Measurements from ENCODE around the gene NPBWR2.

NPBWR2 gene

DNA sequence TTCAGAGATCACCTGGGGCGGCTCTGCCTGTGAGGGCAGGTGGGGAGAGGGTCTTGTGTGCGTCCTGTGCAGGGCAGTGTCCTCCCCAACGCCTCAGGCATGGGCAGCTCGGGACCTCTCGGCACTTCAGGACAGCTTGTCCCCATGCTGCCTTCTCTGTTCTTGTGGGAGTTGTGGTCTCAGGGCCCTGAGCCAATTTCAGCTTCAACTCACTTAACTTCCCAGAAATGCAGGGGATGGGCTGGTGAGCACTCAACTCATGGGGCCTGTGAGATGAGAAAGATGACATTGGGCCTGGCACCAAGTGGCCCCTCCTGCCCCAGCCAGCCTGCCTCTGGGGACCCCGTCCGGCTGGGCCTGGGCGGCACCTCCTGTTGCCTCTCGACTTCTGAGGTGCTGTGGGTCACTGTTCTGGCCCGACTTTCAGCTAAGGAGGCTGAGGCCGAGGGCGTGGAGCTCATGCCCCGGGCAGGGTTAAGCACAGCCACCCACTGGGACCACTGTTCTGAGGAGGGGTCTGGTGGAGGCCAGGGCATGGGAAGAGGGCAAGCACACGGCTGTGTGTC lies 34.8 kb downstream of the NPBWR2 start:
- DNase-seq (ENCODE audit: low read depth): no peak

DNA sequence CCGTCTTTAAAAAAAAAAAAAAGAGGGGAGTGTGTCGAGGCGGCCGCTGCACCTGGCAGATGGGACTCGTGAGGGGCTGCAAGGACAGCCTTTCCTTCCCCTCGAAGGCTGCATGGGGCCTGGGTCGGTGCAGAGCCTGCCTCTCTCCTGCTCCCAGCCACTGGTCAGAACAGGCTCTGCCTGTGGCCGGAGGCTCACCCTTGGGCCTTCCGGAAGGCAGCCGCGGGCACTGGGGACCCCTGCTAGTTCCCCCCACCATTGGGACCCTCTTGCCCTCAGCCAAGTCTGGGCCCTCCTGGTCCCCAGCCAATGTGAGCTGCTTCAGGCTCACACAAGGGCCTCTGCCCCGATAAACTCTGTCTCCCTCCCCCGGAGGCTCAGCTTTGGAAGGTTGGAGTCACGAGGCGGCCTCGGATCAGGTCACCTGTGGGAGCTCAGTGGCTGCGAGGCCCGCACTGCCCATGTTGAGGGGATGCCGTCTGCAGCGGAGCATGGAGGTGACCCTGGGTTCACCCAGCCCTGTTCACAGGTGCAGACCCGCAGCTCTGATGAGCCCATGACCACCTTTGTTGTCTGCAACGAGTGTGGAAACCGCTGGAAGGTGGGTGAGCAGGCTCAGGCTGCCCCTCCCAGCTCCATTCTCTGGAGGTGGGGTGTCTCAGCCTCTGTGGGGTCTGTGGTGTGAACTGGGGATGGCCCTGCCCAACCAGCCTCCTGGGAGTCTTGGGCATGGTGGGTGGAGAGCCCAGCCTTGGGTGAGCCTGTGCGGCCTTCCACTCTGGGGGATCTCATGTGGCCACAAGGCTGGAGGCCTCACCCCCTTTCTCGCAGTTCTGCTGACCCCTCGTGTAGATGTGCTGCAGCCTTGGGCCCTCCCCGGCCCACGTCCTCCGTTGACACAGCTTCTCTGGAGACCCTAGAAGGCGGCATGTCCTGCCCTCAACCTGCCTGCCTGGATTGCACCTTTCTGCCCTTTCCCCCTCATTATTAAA lies 35.7 kb downstream of the NPBWR2 start:
- no peak for DNase-seq (ENCODE audit: low read depth)

DNA sequence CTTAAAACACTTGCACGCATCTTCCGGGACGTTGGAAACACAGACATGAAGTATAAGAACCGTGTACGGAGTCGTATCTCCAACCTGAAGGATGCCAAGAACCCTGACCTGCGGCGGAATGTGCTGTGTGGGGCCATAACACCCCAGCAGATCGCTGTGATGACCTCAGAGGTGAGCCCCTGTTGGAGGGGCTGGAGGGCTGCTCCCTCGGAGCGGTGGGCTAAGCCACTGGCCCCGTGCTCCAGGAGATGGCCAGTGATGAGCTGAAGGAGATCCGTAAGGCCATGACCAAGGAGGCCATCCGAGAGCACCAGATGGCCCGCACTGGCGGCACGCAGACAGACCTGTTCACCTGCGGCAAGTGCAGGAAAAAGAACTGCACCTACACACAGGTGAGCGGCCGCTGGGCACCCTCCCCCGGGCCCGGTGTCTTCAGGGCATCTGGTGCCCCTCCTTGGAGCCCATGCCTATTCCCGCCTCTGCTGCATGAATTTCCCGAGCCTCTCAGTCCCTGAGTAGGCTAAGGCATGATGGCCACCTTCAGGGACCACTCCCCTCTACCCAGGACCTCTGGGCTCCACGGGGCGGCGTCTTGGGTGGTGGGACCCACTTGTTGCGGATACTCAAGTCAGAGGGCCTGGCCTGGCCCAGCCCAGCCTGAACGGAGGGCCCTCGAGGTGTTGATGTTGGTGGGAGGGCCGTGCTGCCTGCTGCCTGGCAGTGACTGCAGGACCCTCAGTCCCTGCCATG lies 36.9 kb downstream of the NPBWR2 start:
- DNase-seq (ENCODE audit: low read depth): no peak

DNA sequence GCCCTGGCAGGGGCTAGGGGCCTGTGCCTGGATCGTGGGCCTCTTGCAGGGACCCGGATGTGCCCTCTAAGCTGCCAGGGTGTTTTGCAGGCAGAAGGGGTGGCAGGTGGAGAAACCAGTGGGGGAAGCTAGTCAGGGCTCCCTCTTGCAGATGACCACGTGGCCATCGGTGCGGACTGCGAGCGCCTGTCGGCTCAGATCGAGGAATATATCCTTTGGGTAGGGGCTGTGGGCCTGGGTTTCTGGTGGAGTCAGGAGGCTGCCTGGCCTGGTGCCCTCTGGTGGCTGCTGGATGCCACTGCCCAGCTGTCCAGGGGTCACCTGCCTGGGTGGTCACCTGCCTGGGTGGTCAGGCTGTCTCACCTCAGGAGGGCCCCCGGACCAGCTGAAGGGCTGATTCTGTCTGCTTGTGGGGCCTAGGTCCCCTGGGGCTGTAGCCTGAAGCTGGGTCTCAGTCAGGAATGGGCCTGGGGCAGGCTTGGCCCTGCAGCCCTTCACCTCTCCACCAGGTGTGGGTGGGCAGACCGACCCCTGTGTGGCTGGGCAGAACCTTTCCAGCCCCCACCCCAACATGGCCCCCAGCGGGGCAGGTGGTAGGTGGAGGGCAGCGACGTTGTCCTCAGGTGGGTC lies 37.6 kb downstream of the NPBWR2 start:
- no peak for DNase-seq (ENCODE audit: low read depth)

DNA sequence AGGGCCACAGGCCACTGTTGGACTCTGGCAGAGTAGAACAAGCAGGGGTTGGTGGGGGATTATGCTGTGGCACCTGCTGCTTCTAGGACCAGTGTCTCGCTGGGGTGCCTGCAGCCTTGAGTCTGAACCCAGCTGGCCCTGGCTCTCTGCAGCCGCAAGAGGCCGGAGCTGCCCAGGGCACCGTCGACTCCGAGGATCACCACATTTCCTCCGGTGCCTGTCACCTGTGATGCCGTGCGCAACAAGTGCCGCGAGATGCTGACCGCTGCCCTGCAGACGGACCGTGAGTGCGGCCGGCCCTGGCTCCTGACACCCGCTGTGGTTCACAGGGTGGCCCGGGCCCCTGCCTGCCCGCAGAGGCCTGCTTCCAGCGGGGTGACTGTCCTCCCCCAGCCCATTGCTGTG lies 38.2 kb downstream of the NPBWR2 start:
- DNase-seq (ENCODE audit: low read depth): no peak

DNA sequence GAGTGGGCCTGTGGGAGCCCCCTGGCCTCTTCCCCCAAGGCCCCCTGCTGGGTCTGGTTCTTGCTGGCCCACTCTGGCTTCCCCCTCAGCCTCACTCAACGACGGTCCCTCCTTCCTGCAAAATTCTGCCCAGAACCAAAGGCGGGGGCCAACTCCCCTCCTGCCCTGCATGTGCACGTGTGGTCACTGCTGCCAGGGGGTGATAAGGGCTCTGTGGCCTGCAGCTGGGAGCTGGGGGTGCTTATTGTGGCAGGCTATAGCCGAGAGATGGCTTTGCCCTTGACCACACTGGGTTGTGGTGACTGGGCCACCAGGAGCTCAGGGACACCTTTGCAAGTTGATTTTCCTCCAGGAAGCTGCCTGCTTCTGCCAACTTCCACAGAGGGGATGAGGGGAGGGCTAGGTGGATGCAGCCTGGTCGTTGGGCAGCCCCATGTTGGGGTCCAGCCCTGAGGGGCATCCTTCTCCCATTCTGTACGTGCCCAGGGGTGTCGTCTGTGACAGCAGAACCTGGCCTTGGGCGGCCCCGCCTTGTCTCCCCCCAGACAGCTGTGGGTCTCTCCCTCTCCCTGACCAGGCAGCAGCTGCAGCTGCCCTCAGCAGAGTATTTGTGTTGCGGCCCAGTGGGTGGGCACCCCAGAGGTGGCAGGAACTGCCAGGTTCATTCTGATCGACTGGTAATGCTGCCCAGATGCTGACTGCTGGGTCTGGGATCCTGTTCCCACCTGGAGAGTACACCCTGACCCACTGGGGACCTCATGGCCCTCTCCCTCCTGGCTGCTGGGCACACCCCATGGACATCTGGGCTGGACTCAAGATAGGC lies 38.8 kb downstream of the NPBWR2 start:
- DNase-seq (ENCODE audit: low read depth): no peak

DNA sequence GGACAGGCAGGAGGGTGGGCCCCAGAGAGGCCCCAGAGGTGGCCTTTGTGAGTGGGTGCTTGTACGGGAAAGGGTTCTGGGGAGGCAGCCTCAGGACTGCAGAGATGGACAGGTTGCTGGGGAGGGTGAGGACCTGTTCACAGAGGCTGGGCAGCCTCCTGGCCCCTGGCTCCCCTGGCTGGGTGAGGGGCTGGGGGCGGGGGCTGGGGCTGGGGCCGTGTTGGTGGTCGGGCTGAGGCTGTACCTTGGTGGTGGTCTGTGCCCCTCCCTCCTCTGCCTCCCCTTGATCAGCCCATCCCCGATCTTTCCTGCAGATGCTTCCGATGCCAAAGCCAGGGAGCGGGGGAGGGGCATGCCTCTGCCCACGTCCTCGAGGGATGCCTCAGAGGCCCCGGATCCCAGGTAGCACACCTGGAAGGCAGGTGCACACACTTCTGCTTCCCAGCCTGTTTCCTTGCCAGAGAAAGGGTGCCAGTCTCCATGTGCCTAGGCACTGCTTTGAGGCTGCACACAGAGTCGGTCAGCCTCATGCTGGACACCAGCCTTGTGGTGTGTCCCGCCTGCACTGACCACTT lies 39.5 kb downstream of the NPBWR2 start:
- DNase-seq (ENCODE audit: low read depth): no peak

DNA sequence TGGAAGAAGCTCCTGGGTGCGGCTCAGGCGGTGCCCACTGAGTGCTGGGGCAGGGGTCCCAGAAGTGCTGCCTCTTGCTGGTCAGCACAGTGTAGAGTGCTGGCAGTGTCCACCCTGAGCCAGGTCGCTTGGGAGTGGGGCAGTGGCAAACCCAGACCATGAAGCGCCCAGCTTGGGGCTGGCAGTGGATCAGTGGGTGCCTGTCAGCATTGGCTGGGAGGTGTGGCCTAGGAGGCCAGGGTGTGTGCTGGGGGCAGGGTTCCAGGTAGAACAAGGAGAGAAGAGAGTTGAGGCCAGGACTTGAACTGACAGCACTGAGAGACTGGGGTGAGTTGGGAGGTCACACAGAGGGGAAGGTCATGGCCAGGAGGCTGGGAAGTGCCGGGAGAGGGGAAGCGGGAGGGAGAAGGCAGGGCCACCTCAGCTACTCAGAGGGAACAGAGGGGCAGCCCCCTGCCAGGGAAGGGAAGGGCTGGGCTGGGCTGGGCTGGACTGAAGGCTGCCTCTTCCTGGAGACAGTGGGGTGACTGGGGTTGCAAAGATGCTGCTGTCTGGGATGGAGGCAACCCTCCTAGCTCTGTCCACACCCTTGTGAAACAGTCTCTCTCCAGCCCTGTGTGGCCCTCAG lies 40.2 kb downstream of the NPBWR2 start:
- DNase-seq (ENCODE audit: low read depth): no peak

DNA sequence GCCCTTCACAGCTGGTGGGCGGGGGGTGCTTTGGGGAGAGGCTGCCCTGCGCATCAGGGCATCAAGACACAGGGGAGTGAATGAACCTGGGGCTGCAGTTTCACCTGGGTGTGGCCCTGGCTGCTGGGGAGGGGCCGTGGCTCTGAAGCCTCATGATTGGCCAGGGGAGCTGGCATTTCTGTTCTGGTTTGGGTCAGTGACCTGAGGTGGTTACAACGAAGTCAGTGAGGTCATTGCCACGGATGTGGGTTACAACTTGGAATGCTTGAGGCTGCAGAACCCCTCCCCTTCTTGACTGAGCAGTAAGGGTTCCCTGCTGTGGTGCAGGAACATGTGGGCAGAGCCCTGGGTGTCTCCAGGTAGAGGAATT lies 41.4 kb downstream of the NPBWR2 start:
- peak; percentile 59 for DNase-seq (ENCODE audit: low read depth)

DNA sequence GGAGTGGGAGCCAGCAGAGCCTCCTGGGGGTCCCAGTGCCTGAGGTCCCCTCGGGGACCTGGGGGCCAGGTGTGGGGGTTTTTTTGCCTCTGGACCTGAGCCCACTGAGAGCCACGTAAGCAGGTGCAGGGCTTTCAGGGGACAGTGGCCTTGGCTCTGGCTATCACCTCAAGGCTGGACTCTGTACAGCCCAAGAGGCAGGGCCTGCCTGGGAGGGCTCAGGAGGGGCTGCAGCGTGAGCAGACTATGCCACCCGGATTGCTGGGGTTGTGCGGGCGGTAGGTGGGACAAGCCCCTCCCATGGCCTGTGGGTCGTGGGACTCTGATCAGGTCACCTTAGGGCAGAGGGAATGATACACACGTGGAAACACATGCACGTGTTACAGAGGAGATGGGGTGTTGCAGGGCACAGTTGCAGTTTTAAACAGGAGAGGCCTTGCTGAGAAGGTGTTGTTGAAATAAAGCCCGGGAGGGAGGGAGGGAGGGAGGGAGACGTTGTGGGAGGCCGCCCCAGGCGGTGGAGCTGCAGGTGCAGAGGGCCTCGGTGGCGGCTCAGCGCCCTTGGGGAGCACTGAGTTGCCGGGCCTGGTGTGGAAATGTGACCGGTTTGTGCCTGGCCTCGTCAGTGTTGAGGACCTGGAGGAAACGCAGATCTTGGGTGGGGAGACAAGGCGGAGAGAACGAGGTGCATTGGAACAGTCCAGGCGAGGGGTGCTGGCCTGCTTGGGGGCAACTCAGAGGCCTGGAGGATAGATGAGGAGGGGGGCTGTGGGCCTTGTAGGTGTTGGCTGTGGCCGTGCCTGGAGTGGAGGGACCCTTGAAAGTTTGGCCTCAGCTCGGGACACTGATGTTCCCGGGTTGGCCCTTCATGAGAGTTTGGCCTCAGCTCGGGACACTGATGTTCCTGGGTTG lies 42.0 kb downstream of the NPBWR2 start:
- DNase-seq (ENCODE audit: low read depth): no peak

DNA sequence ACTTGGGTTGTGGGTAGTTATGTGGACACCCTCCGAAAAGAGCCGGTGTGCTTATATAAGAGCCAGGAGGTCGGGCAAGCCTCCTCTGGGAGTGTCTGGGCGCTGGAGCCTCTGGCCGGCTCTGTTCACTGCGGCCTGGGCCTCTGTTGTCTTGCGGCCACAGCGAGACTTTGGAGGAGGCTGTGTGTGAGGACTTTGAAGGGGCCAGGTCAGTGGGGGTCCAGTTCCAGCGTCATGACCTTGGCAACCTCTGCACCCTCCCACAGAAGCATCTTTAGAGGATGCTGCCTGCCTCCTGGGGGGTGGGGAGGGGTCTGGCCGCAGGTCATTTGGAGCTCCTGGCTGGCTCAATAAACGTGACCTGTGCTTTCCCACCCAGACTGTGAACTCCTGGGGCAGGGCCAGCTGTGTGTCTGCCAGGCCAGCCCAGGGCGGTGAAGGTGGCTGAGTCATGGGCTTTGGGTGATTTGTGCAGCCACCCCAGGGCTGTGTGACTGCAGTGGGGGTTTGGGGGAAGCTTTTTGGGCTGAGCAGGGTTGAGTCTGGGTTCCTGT lies 43.1 kb downstream of the NPBWR2 start:
- DNase-seq (ENCODE audit: low read depth): peak; percentile 37

DNA sequence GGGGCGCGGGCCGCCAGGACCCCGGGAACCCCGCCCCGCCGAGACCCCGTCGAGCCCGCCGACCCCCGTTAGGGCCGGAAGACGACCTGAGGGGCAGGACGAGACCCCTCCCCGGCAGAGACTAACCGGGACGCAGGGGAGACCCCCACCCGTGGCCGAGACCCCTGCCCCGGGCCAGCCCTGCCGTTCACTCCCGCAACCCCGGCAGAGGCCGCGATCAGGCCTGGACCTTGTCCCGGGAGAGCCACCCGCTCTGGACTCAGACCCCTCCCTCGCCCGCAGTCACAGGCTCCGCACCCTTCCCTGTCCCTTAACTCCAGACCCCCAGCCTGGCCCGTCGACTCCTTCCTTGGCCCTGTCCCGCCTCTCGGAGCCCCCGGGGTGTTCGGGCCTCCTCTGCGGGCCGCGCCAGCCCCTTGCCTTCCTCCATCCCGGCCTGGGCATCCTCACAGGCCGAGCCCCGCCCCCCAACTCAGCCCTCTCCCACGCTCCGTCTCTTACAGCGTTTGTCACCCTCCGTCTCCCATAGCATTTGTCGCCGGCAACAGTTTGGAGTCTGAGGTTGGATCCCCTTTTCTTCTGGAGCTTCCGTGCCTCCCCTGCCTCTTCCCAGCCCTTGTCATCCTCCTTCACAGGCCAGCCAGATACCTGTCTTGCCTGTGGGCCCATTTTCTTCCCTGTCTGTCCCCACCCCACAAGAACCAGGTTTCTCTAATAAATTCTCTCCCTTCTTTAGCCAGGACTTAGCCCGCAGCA lies 43.8 kb downstream of the NPBWR2 start:
- no peak for DNase-seq (ENCODE audit: low read depth)

DNA sequence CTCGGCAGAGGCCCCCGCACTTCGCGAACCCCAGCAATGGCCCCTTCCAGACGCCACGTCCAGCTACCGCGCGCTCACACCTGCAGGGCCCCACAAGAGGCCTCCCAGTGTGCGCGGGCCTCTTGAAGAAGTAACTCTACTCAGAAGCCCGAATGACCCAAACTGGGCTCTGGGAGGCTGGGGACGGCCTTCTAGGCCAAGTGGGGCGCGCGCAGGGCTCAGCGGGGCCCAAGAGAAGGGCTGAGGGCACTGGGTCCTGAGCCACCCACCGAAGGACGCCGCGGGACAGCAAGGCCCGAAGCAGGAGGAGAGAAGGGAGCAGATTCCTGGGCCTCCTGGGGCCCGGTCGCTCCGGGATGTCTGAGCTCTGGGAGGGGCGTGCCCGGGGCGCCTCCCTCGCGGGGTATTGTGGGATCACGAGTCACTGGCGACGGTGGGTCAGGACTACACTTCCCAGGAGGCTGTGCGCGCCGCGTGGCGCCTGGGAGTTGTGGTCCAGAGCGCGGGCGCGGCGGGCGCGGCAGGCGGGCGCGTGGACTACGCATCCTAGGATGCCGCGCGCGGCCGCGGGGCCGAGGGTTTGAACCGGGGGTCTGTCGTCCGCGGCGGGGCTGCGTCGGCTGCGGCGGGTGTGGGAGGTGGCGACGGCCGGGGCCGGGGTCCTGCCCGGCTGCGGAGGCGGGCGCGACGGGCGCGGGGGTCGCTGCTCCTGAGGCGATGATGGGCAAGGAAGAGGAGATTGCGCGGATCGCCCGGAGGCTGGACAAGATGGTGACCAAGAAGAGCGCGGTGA lies 44.6 kb downstream of the NPBWR2 start, which contains the start of gene TCEA2:
Gene TCEA2, plus strand, starts transcription at position 603 of the 793 bp plus-strand sequence. Its CDS starts 115 bp downstream, at position 718.
- peak; percentile 93 for DNase-seq (ENCODE audit: low read depth)

DNA sequence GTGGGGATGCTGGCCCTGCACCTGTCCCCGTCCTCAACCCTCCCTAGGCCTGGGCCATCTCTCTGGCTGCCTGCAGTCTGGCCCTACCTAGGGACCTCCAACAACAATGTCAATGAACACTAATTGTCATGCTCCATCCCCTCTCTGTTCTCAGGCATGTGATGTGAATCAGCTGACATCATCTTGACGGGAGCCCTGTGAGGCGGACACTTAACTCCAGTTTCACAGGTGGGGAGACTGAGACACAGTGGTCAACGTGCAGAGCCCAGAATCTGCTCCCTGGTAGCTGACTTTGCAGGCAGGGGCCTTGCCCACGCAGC lies 45.1 kb downstream of the NPBWR2 start:
- DNase-seq (ENCODE audit: low read depth): no peak

DNA sequence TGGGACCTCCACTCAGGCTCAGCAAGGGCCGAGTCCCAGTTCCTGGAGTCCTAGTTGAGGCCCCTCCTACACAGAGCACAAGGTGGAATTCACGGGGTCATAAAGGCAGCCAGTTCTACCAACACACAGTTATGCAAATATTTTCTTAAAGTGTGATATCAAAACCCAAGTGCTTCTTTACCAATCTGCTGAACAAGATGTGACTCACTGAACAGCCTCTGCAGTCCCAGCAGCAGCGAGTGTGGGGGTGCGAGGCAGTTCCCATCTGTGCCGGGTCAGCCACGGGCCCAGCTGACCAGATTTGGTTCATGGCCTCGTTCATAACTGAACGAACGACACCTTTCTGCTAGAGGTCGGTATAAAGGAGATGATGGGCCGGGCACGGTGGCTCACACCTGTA lies 48.8 kb downstream of the NPBWR2 start:
- no peak for DNase-seq (ENCODE audit: low read depth)

DNA sequence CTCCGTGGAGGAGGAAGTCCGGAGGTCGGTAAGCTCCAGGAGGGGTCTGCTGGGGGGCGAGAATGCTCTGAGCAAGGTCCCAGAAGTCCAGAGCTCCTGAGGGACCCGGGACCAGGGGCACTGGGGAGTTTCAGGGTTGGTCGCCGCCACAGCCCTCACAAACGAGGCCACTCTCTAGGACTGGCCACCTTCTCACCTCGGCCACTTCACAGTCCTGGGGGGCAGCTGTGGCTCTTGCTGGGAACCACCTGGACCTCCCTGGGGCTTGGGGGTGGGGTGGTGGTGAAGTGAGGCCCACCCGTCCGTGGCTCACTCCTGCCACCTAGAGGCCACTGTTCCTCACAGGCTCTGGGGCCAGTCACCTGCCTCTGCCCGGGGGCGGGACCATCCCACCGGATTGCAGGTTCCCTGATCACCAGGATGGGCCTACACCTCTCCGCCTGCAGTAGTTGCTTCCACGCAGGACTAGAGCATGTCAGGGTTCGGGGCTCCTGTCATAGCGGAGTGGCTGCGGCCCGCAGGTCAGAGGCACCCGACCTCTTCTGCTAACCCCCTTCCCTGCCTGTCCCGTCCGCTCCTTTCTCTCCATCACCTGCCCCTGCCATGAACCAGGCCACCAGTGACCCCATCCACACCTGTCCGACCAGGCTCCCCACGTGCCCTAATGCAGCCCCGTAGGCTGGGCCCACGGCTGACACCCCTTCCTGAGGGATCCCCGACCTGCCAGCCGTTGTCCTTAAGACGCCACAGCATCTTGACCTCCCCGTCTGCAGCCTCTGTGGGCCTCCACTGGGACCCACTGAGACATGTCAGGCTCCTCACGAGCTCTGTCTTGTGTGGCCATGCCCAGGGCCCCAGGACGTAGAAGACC lies 49.5 kb downstream of the NPBWR2 start:
- no peak for DNase-seq (ENCODE audit: low read depth)

Measured in GM04504 (cell line).